ENCODE results near the gene JAZF1.
A peak's percentile ranks its signal among the peaks of the same experiment; 100 is the strongest.
"Not testable (repeated sequence)": the region's sequence is repeated elsewhere in the genome, so short reads cannot be mapped to it uniquely, and the experiment has no call there.

Gene JAZF1

GRCh38 chr7:27941522-27941921, 239.1 kb downstream of the JAZF1 start:
- no peak for DNase-seq (ENCODE audit: low spot score)

- DNase-seq (ENCODE audit: low spot score) = peak; percentile 96
These were observed 240.3 kb downstream of the JAZF1 start for GRCh38 chr7:27940341-27940740.

- no peak for DNase-seq (ENCODE audit: low spot score)
These were observed 240.7 kb downstream of the JAZF1 start for GRCh38 chr7:27939893-27940292.

- no peak for DNase-seq (ENCODE audit: low spot score)
These were observed 243.9 kb downstream of the JAZF1 start for GRCh38 chr7:27936768-27937102.

- DNase-seq (ENCODE audit: low spot score) = no peak
These were observed 244.4 kb downstream of the JAZF1 start for GRCh38 chr7:27936047-27936767.

GRCh38 chr7:27933671-27934565, 246.7 kb downstream of the JAZF1 start:
- DNase-seq (ENCODE audit: low spot score) = no peak

- no peak for DNase-seq (ENCODE audit: low spot score)
These were observed 249.6 kb downstream of the JAZF1 start for GRCh38 chr7:27930910-27931476.

- no peak for DNase-seq (ENCODE audit: low spot score)
These were observed 251.5 kb downstream of the JAZF1 start for GRCh38 chr7:27929127-27929526.

GRCh38 chr7:27928001-27928400, 252.6 kb downstream of the JAZF1 start:
- no peak for DNase-seq (ENCODE audit: low spot score)

GRCh38 chr7:27925573-27926201, 254.9 kb downstream of the JAZF1 start:
- no peak for DNase-seq (ENCODE audit: low spot score)

- DNase-seq (ENCODE audit: low spot score) = no peak
These were observed 257.0 kb downstream of the JAZF1 start for GRCh38 chr7:27923642-27923980.

GRCh38 chr7:27922907-27923641, 257.5 kb downstream of the JAZF1 start:
- DNase-seq (ENCODE audit: low spot score) = no peak

- DNase-seq (ENCODE audit: low spot score) = not testable (repeated sequence)
These were observed 258.2 kb downstream of the JAZF1 start for GRCh38 chr7:27922389-27922788.

- DNase-seq (ENCODE audit: low spot score) = peak; percentile 92
These were observed 259.3 kb downstream of the JAZF1 start for GRCh38 chr7:27921081-27921836.

GRCh38 chr7:27920281-27920946, 260.2 kb downstream of the JAZF1 start:
- DNase-seq (ENCODE audit: low spot score) = no peak

GRCh38 chr7:27918503-27918902, 262.1 kb downstream of the JAZF1 start:
- DNase-seq (ENCODE audit: low spot score) = no peak

- DNase-seq (ENCODE audit: low spot score) = no peak
These were observed 262.8 kb downstream of the JAZF1 start for GRCh38 chr7:27917774-27918314.

- DNase-seq (ENCODE audit: low spot score) = no peak
These were observed 263.5 kb downstream of the JAZF1 start for GRCh38 chr7:27917119-27917518.

GRCh38 chr7:27916372-27916771, 264.2 kb downstream of the JAZF1 start:
- no peak for DNase-seq (ENCODE audit: low spot score)

- DNase-seq (ENCODE audit: low spot score) = no peak
These were observed 266.2 kb downstream of the JAZF1 start for GRCh38 chr7:27914409-27914808.
